Measurements from ENCODE around the gene DAB2IP. TPM values are rescaled to one million over a fixed set of nuclear protein-coding genes. Genes with fewer than 3 reads are reported as not detected.

DAB2IP gene
- total RNA-seq, 1 donor from 2014 or later: 81.6 TPM

GRCh38 chr9:121750715-121751623, 99.5 kb downstream of the DAB2IP start:
- H3K36me3 ChIP-seq: no peaks in the 10 kb centered on the region
- TF ChIP-seq CTCF (IDR thresholded peaks at IDR 0.05): no peak
- no peaks in the 10 kb centered on the region for H3K9me3 ChIP-seq
- H3K27ac ChIP-seq: peak overlapping the region; percentile 72
- H3K4me1 ChIP-seq: peaks cover 42% of the 10 kb centered on the region
- no peak for DNase-seq
- H3K4me3 ChIP-seq: no peak overlapping the region
- no peak for ATAC-seq
- no peaks in the 10 kb centered on the region for H3K27me3 ChIP-seq
- intact Hi-C loops (cut with DNase I): no loop called here

GRCh38 chr9:121751686-121752445, 100.4 kb downstream of the DAB2IP start:
- no peaks in the 10 kb centered on the region for H3K36me3 ChIP-seq
- H3K27me3 ChIP-seq: no peaks in the 10 kb centered on the region
- no peak for DNase-seq
- H3K4me1 ChIP-seq: peaks cover 42% of the 10 kb centered on the region
- H3K9me3 ChIP-seq: no peaks in the 10 kb centered on the region
- no peak overlapping the region for H3K4me3 ChIP-seq
- intact Hi-C loops (cut with DNase I): no loop called here
- TF ChIP-seq CTCF (IDR thresholded peaks at IDR 0.05): no peak
- peak overlapping the region; percentile 72 for H3K27ac ChIP-seq
- ATAC-seq: peak; percentile 56

- intact Hi-C loops (cut with DNase I): no loop called here
- TF ChIP-seq CTCF (IDR thresholded peaks at IDR 0.05): no peak
- ATAC-seq (no peak), DNase-seq (no peak)
- H3K27me3 ChIP-seq: no peaks in the 10 kb centered on the region
- peaks cover 7% of the 10 kb centered on the region for H3K36me3 ChIP-seq
- H3K4me1 ChIP-seq: peaks cover 44% of the 10 kb centered on the region
- H3K9me3 ChIP-seq: no peaks in the 10 kb centered on the region
- no peak overlapping the region for H3K4me3 ChIP-seq
- peak overlapping the region; percentile 72 for H3K27ac ChIP-seq
These were observed 101.5 kb downstream of the DAB2IP start for GRCh38 chr9:121752929-121753328.

GRCh38 chr9:121753802-121754654, 102.6 kb downstream of the DAB2IP start:
- ATAC-seq (peak; percentile 37), DNase-seq (no peak)
- TF ChIP-seq CTCF (IDR thresholded peaks at IDR 0.05): no peak
- no peak overlapping the region for H3K4me3 ChIP-seq
- peak overlapping the region; percentile 72 for H3K27ac ChIP-seq
- H3K36me3 ChIP-seq: peaks cover 13% of the 10 kb centered on the region
- no peaks in the 10 kb centered on the region for H3K27me3 ChIP-seq
- peaks cover 40% of the 10 kb centered on the region for H3K4me1 ChIP-seq
- intact Hi-C loops (cut with DNase I): no loop called here
- H3K9me3 ChIP-seq: no peaks in the 10 kb centered on the region

GRCh38 chr9:121754655-121755436, 103.4 kb downstream of the DAB2IP start:
- Histone ChIP-seq H3K9me3 (no peaks in the 10 kb centered on the region), H3K27ac (peak overlapping the region; percentile 72), H3K4me3 (no peak overlapping the region), H3K36me3 (peaks cover 21% of the 10 kb centered on the region), H3K4me1 (peaks cover 40% of the 10 kb centered on the region), H3K27me3 (no peaks in the 10 kb centered on the region)
- intact Hi-C loops (cut with DNase I): no loop called here
- ATAC-seq: no peak
- TF ChIP-seq CTCF (IDR thresholded peaks at IDR 0.05): no peak
- no peak for DNase-seq
